ENCODE results near the gene NRXN3.

NRXN3 gene

DNA sequence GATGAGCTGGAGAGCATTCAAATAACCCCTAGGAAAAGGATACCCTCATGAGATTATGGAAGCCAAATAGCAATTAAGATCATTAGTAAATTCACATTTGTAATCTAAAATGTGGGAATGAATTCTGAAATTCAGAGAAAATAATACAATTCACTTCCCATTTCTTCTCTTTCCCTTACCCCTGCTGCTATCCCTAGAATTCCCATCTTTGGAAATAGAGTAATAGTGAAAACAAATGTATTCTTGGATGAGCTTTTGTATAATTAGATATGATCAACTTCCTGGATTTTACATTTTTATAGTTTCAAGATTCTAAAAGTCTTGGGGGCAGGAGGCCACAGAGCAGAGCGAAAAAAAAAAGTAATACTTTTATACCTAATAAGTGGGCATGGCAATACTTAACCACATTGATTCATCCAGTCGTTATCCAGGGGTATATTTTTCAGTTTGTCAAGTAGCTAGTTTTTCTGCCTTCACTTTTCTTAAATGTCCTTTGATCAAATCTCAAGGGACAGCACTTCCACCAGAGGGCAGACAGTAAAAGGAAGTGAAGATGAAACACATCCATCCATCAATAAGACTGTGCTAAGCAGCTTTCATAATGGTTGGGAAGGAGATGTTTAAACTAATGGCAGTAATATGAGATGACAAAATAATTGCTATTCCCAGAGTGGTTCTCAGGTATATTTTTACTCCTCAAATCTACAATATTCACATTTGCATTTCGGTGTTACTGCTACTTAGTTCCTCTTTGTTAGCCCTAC, 1639.9 kb downstream of the NRXN3 start:
- Histone ChIP-seq H3K27me3 (ENCODE audit: insufficient read depth, low read length) (no peaks in the 10 kb centered on the region), H3K36me3 (ENCODE audit: insufficient read depth, low read length) (no peaks in the 10 kb centered on the region), H3K9ac (ENCODE audit: low read depth, low read length) (no peak overlapping the region), H3K27ac (ENCODE audit: low read depth, low read length) (no peak overlapping the region), H3K4me1 (ENCODE audit: insufficient read depth, low read length) (no peaks in the 10 kb centered on the region), H3K9me3 (ENCODE audit: insufficient read depth, low read depth, low read length) (no peaks in the 10 kb centered on the region), H3K4me3 (ENCODE audit: low read length) (no peak overlapping the region)
- 85% methylated on average over 2 of the region's 3 CpGs for WGBS

DNA sequence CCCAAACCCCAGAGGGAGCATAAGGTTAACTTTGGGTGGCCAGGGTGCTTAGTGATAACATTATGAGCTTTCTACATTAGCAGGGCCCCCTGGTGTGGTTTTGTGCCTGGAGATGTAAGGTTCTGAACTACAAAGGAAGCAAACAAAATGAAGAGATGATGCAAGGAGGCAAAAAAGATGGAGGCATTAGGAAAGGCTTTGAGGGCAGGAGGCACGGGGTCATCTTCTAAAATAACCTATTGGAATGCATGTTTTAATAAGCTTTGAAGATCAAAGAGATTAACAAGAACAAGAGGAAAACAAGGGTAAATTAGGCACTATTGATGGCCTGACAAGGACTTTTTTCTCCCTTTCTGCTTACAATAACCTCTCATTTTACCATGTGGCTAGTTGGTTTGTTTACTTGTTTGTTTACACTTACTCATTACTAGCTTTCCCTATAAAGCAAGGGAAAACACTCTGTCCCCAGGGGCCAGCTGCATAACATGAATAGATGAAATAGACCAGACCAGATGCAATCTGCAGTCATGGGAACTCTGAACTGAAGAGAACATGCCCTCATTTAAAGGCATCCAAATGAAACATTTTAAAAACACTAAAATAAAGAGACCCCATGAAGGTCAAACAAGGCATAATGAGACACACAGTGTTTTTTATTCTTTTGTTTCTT, 1650.8 kb downstream of the NRXN3 start:
- H3K4me3 ChIP-seq (ENCODE audit: low read length) = no peak overlapping the region
- H3K4me1 ChIP-seq (ENCODE audit: insufficient read depth, low read length) = peaks cover 30% of the 10 kb centered on the region
- WGBS = 11% methylated on average over 1 of the region's 1 CpG
- H3K36me3 ChIP-seq (ENCODE audit: insufficient read depth, low read length) = no peaks in the 10 kb centered on the region
- H3K27ac ChIP-seq (ENCODE audit: low read depth, low read length) = peak overlapping the region; percentile 21; the same call in 1 of the 2 replicates
- H3K27me3 ChIP-seq (ENCODE audit: insufficient read depth, low read length) = no peaks in the 10 kb centered on the region; the same call in 1 of the 2 replicates
- H3K9me3 ChIP-seq (ENCODE audit: insufficient read depth, low read depth, low read length) = no peaks in the 10 kb centered on the region
- no peak overlapping the region for H3K9ac ChIP-seq (ENCODE audit: low read depth, low read length)

GRCh38 chr14:79822034-79822433, 1651.9 kb downstream of the NRXN3 start:
- Histone ChIP-seq H3K9me3 (ENCODE audit: insufficient read depth, low read depth, low read length) (no peaks in the 10 kb centered on the region), H3K9ac (ENCODE audit: low read depth, low read length) (no peak overlapping the region), H3K4me1 (ENCODE audit: insufficient read depth, low read length) (peaks cover 30% of the 10 kb centered on the region), H3K4me3 (ENCODE audit: low read length) (no peak overlapping the region), H3K27me3 (ENCODE audit: insufficient read depth, low read length) (no peaks in the 10 kb centered on the region; the same call in 1 of the 2 replicates), H3K27ac (ENCODE audit: low read depth, low read length) (no peak overlapping the region), H3K36me3 (ENCODE audit: insufficient read depth, low read length) (no peaks in the 10 kb centered on the region)
- WGBS = 45% methylated on average over 1 of the region's 2 CpGs

DNA sequence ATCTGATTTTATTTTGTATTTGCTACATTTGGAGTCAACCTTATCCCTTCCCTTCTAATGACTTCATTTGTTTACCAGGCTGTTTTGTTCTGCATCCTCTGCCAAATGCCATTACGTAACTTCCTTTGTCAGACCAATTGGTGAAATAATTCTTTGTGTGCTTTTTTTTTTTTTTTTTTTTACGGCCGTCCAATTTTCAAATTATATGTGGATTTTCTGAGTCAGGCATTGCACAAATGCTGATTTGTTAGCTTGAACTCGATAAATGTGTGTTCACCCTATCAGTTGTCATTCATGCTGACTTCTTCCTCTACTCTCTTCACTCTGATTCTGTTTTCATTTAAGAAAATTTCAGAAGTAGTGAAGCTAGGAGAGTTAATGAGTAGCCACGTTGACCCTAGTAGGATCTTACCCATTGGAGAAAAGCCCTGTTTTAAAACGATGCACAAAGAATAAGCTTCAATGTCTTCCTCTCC, 1654.9 kb downstream of the NRXN3 start:
- H3K27me3 ChIP-seq (ENCODE audit: insufficient read depth, low read length) = no peaks in the 10 kb centered on the region
- no peak overlapping the region for H3K4me3 ChIP-seq (ENCODE audit: low read length)
- peaks cover 30% of the 10 kb centered on the region for H3K4me1 ChIP-seq (ENCODE audit: insufficient read depth, low read length)
- WGBS = 89% methylated on average over 5 of the region's 6 CpGs
- no peak overlapping the region for H3K27ac ChIP-seq (ENCODE audit: low read depth, low read length)
- no peak overlapping the region for H3K9ac ChIP-seq (ENCODE audit: low read depth, low read length)
- no peaks in the 10 kb centered on the region for H3K9me3 ChIP-seq (ENCODE audit: insufficient read depth, low read depth, low read length)
- H3K36me3 ChIP-seq (ENCODE audit: insufficient read depth, low read length) = no peaks in the 10 kb centered on the region

- Histone ChIP-seq H3K9ac (ENCODE audit: low read depth, low read length) (no peak overlapping the region), H3K4me3 (ENCODE audit: low read length) (no peak overlapping the region), H3K27me3 (ENCODE audit: insufficient read depth, low read length) (no peaks in the 10 kb centered on the region), H3K9me3 (ENCODE audit: insufficient read depth, low read depth, low read length) (no peaks in the 10 kb centered on the region), H3K27ac (ENCODE audit: low read depth, low read length) (no peak overlapping the region), H3K4me1 (ENCODE audit: insufficient read depth, low read length) (peaks cover 22% of the 10 kb centered on the region), H3K36me3 (ENCODE audit: insufficient read depth, low read length) (no peaks in the 10 kb centered on the region)
- WGBS = 97% methylated on average over 2 of the region's 2 CpGs
These were observed 1656.2 kb downstream of the NRXN3 start for GRCh38 chr14:79826362-79826761.

GRCh38 chr14:79829405-79830166, 1659.4 kb downstream of the NRXN3 start:
- Histone ChIP-seq H3K36me3 (ENCODE audit: insufficient read depth, low read length) (no peaks in the 10 kb centered on the region), H3K27ac (ENCODE audit: low read depth, low read length) (no peak overlapping the region), H3K27me3 (ENCODE audit: insufficient read depth, low read length) (no peaks in the 10 kb centered on the region), H3K9ac (ENCODE audit: low read depth, low read length) (no peak overlapping the region), H3K4me1 (ENCODE audit: insufficient read depth, low read length) (0 out of 2 replicates have a peak, but pooled peaks cover 4% of the 10 kb centered on the region), H3K4me3 (ENCODE audit: low read length) (no peak overlapping the region), H3K9me3 (ENCODE audit: insufficient read depth, low read depth, low read length) (no peaks in the 10 kb centered on the region)
- 84% methylated on average over 3 of the region's 3 CpGs for WGBS

- WGBS = 92% methylated on average over 10 of the region's 10 CpGs
- Histone ChIP-seq H3K4me1 (ENCODE audit: insufficient read depth, low read length) (no peaks in the 10 kb centered on the region), H3K27me3 (ENCODE audit: insufficient read depth, low read length) (no peaks in the 10 kb centered on the region), H3K27ac (ENCODE audit: low read depth, low read length) (no peak overlapping the region), H3K36me3 (ENCODE audit: insufficient read depth, low read length) (no peaks in the 10 kb centered on the region), H3K9me3 (ENCODE audit: insufficient read depth, low read depth, low read length) (no peaks in the 10 kb centered on the region), H3K4me3 (ENCODE audit: low read length) (no peak overlapping the region), H3K9ac (ENCODE audit: low read depth, low read length) (no peak overlapping the region)
These were observed 1661.2 kb downstream of the NRXN3 start for GRCh38 chr14:79831195-79831892.

DNA sequence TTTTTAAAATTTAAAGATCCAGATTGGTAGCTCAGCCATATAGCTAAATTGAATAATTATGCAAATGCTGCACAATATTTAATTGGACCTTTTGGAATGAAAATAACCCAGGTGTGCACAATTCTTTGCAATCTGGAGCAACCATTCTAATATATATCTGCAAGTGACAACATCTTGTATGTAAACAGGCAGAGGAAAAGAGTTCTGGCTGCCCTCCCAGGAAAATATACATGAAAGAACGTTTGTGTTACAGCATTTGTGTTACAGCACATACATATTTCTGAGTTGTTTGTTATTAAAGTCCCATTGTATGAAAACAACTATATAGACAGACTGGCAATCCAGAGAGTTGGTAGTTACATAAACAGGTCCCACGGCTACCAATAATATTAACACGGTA, 1663.6 kb downstream of the NRXN3 start:
- WGBS = 98% methylated on average over 3 of the region's 3 CpGs
- H3K36me3 ChIP-seq (ENCODE audit: insufficient read depth, low read length) = no peaks in the 10 kb centered on the region
- no peaks in the 10 kb centered on the region for H3K9me3 ChIP-seq (ENCODE audit: insufficient read depth, low read depth, low read length)
- H3K9ac ChIP-seq (ENCODE audit: low read depth, low read length) = no peak overlapping the region
- H3K27me3 ChIP-seq (ENCODE audit: insufficient read depth, low read length) = no peaks in the 10 kb centered on the region
- H3K4me3 ChIP-seq (ENCODE audit: low read length) = no peak overlapping the region
- H3K27ac ChIP-seq (ENCODE audit: low read depth, low read length) = no peak overlapping the region
- no peaks in the 10 kb centered on the region for H3K4me1 ChIP-seq (ENCODE audit: insufficient read depth, low read length)

GRCh38 chr14:79834868-79835267, 1664.7 kb downstream of the NRXN3 start:
- H3K27ac ChIP-seq (ENCODE audit: low read depth, low read length) = no peak overlapping the region
- no peaks in the 10 kb centered on the region for H3K9me3 ChIP-seq (ENCODE audit: insufficient read depth, low read depth, low read length)
- no peaks in the 10 kb centered on the region for H3K4me1 ChIP-seq (ENCODE audit: insufficient read depth, low read length)
- no peak overlapping the region for H3K9ac ChIP-seq (ENCODE audit: low read depth, low read length)
- H3K36me3 ChIP-seq (ENCODE audit: insufficient read depth, low read length) = no peaks in the 10 kb centered on the region
- WGBS = 97% methylated on average over 5 of the region's 6 CpGs
- H3K27me3 ChIP-seq (ENCODE audit: insufficient read depth, low read length) = no peaks in the 10 kb centered on the region
- no peak overlapping the region for H3K4me3 ChIP-seq (ENCODE audit: low read length)

GRCh38 chr14:79836577-79836976, 1666.4 kb downstream of the NRXN3 start:
- H3K4me1 ChIP-seq (ENCODE audit: insufficient read depth, low read length) = no peaks in the 10 kb centered on the region
- 86% methylated on average over 1 of the region's 1 CpG for WGBS
- no peaks in the 10 kb centered on the region for H3K9me3 ChIP-seq (ENCODE audit: insufficient read depth, low read depth, low read length)
- H3K9ac ChIP-seq (ENCODE audit: low read depth, low read length) = no peak overlapping the region
- no peak overlapping the region for H3K4me3 ChIP-seq (ENCODE audit: low read length)
- H3K36me3 ChIP-seq (ENCODE audit: insufficient read depth, low read length) = no peaks in the 10 kb centered on the region
- H3K27me3 ChIP-seq (ENCODE audit: insufficient read depth, low read length) = no peaks in the 10 kb centered on the region
- no peak overlapping the region for H3K27ac ChIP-seq (ENCODE audit: low read depth, low read length)

Measured in HUES64 (cell line).